Spleen (tissue), 11 donors: ENCODE data around the gene SLC39A7. TPM values are rescaled to one million over a fixed set of nuclear protein-coding genes. Genes with fewer than 3 reads are reported as not detected.

Experiments
- DNase-seq: peaks from one replicate; pipeline ENCODE4 v3.0.0-alpha.2; 2020
- H3K27ac ChIP-seq, 8 donors: fragments of 200-600 bp; sonication (generic) in 7 of 8; 1 replicate in 4 of 8; 2 replicates in 4 of 8; pipeline versions ENCODE4 v1.5.0 to v1.8.0; 2016 to 2021; ENCODE audit warnings: inconsistent platforms in 4 of 8, mild to moderate bottlenecking in 4 of 8, moderate library complexity in 1 of 8
- H3K27me3 ChIP-seq, 7 donors: fragments of 200-600 bp; sonication (generic) in 6 of 7; replicated peaks in 1 of 7; 1 replicate in 4 of 7; 2 replicates in 3 of 7; pipeline versions ENCODE4 v1.5.0 to v1.8.0; 2016 to 2021; ENCODE audit warnings: inconsistent platforms in 3 of 7, mild to moderate bottlenecking in 1 of 7
- H3K36me3 ChIP-seq, 6 donors: fragments of 200-600 bp; sonication (generic) in 5 of 6; 1 replicate in 4 of 6; 2 replicates in 2 of 6; pipeline versions ENCODE4 v1.5.0 to v1.8.0; 2016 to 2021; ENCODE audit warnings: inconsistent platforms in 2 of 6
- H3K4me1 ChIP-seq, 6 donors: fragments of 200-600 bp; sonication (generic) in 5 of 6; 1 replicate in 3 of 6; 2 replicates in 3 of 6; pipeline versions ENCODE4 v1.5.0 to v1.8.0; 2016 to 2021; ENCODE audit warnings: inconsistent platforms in 3 of 6
- H3K4me3 ChIP-seq, 8 donors: fragments of 200-600 bp; sonication (generic) in 7 of 8; 1 replicate in 4 of 8; 2 replicates in 4 of 8; pipeline versions ENCODE4 v1.5.0 to v1.8.0; 2016 to 2021; ENCODE audit warnings: inconsistent platforms in 4 of 8, mild to moderate bottlenecking in 4 of 8, moderate library complexity in 2 of 8
- H3K9me3 ChIP-seq, 8 donors: fragments of 200-600 bp; sonication (generic) in 7 of 8; 1 replicate in 4 of 8; 2 replicates in 4 of 8; pipeline versions ENCODE4 v1.5.0 to v1.8.0; 2016 to 2021; ENCODE audit warnings: inconsistent platforms in 4 of 8
- POLR2A ChIP-seq, 3 donors: fragments of 450-650 bp; IDR thresholded peaks; one replicate each; pipeline ENCODE4 v1.5.1; 2017; ENCODE audit warnings: antibody characterized with exemption in 3 of 3, mild to moderate bottlenecking in 1 of 3
- POLR2AphosphoS5 ChIP-seq, 3 donors: sonication (generic); formaldehyde crosslinking; IDR thresholded peaks; one replicate each; pipeline ENCODE4 v1.5.1; 2017; ENCODE audit warnings: antibody characterized with exemption in 3 of 3
- WGBS, 5 donors: extraction: QIAGEN DNeasy Blood & Tissue Kit in 3 of 5; methylation state at CpG; one replicate each; pipeline versions ENCODE4 v1.1.5 to v1.1.7; 2013 to 2018; 5-methylcytosine and 5-hydroxymethylcytosine counted together
- intact Hi-C: fragments of 100-400 bp; cut with DNase I; formaldehyde crosslinking; loops from one replicate; pipeline ENCODE4 v1.15.0; 2023; ENCODE audit warnings: low total_unique reads
- polyA plus RNA-seq, 3 donors: library from polyadenylated mRNA; stranded (reverse); fragments of 200-250 nt; gene quantifications; one replicate each; pipeline ENCODE4 v1.2.1, GENCODE V29; 2013
- total RNA-seq, 7 donors: library from RNA; depleted of rRNA in 3 of 7; stranded (reverse); fragments of >200 nt in 3 of 7; fragmentation: NEBNext Ultra II Directional in 4 of 7; extraction: Animal tissue kit (Norgen Biotek cat#: 25700) in 4 of 7; gene quantifications; one replicate each; pipeline versions ENCODE4 v1.1.0 to v1.2.1, GENCODE V29; 2016 to 2021
- TF ChIP-seq, protein P1 (sequence below), 11 experiments: fragments of 200-600 bp in 7 of 11; fragments of 450-650 bp in 4 of 11; sonication (generic) in 4 of 11; IDR thresholded peaks in 8 of 11; conservative IDR thresholded peaks in 3 of 11; 1 replicate in 7 of 11; 2 replicates in 4 of 11; pipeline versions ENCODE4 v1.4.0 to v1.8.0; 2016 to 2021; ENCODE audit warnings: antibody characterized with exemption in 11 of 11, inconsistent platforms in 4 of 11, mild to moderate bottlenecking in 1 of 11
- donor health status: healthy with polysubstance abuse.
- donor health status: DM: no; HTN: no; CAD: no; lungs with moderate emphysema.
- donor health status: DM: no; HTN: no; CAD: no.
- donor health status: Bipolar disorder and iron deficiency.
- donor health status: healthy.
- donor health status: DM: no; HTN: no; CAD: no.
- donor health status: DM: yes; HTN: yes; CAD: no.

SLC39A7 gene
- total and polyA plus RNA-seq, 10 donors: 28.8 to 58.7 (median 45.3) TPM

DNA sequence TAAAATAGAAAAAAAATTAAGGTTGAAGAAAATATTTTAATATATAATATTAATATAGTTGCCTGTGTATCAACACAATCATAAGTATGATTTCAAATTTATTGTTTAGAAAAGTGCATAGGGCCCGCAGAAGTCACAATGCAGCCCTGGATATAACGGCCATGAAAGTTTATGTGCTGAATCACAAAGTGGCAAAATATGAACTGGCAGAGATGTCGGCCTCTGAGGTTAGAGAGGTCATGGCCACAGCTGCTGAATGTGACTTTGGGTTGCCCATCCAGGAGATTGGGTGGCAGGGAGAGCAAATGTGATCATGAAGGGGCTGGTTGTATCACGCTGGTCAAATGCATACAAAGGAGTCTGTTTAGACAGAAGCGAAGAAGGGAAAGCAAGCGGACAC is 44.1 kb upstream of the SLC39A7 start:
- Histone ChIP-seq H3K9me3 (peaks cover 0 to 17% (median 14%) of the 10 kb centered on the region in 8 donors), H3K36me3 (no peaks in the 10 kb centered on the region), H3K4me3 (no peak overlapping the region), H3K4me1 (peaks cover 0 to 12% (median 8%) of the 10 kb centered on the region in 6 donors), H3K27ac (no peak overlapping the region), H3K27me3 (no peaks in the 10 kb centered on the region)
- DNase-seq: no peak
- intact Hi-C loops: no loop called here
- no peak for TF ChIP-seq POLR2A (IDR thresholded peaks at IDR 0.05)
- TF ChIP-seq POLR2AphosphoS5 (IDR thresholded peaks at IDR 0.05): no peak
- TF ChIP-seq, protein P1, sequence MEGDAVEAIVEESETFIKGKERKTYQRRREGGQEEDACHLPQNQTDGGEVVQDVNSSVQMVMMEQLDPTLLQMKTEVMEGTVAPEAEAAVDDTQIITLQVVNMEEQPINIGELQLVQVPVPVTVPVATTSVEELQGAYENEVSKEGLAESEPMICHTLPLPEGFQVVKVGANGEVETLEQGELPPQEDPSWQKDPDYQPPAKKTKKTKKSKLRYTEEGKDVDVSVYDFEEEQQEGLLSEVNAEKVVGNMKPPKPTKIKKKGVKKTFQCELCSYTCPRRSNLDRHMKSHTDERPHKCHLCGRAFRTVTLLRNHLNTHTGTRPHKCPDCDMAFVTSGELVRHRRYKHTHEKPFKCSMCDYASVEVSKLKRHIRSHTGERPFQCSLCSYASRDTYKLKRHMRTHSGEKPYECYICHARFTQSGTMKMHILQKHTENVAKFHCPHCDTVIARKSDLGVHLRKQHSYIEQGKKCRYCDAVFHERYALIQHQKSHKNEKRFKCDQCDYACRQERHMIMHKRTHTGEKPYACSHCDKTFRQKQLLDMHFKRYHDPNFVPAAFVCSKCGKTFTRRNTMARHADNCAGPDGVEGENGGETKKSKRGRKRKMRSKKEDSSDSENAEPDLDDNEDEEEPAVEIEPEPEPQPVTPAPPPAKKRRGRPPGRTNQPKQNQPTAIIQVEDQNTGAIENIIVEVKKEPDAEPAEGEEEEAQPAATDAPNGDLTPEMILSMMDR (IDR thresholded peaks at IDR 0.05 in 8 of 11, conservative IDR thresholded peaks at IDR 0.05 in 3 of 11): no peak
- WGBS, 5 donors: 75 to 95% (median 91%) methylated on average over 6 of the region's 6 CpGs

DNA sequence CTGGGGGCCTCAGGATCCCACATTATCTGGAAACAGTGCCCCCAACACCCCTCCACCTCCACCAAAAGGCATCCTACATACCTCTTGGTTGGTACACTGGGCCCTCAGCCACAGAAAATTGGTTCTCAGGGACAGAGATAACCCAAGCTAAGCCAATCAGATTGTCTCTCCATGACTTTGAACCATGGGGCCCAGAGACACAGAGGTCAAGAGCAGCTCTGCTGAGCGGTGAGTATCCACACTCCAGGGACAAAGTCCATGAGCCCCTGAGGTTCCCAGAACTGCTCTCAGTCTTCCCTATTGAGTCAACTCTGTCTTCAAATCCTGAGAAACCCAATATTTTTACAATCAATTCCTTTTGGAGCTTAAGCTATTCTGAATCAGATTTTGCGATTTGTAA is 43.7 kb upstream of the SLC39A7 start:
- H3K4me3 ChIP-seq: no peak overlapping the region
- TF ChIP-seq, protein P1 (IDR thresholded peaks at IDR 0.05 in 8 of 11, conservative IDR thresholded peaks at IDR 0.05 in 3 of 11): no peak
- TF ChIP-seq POLR2AphosphoS5 (IDR thresholded peaks at IDR 0.05) (no peak), POLR2A (IDR thresholded peaks at IDR 0.05) (no peak)
- H3K27ac ChIP-seq: no peak overlapping the region
- H3K27me3 ChIP-seq: no peaks in the 10 kb centered on the region
- H3K4me1 ChIP-seq: peaks cover 0 to 16% (median 12%) of the 10 kb centered on the region in 6 donors
- no peak for DNase-seq
- WGBS, 5 donors: 84 to 91% (median 89%) methylated on average over 2 of the region's 2 CpGs
- intact Hi-C loops: no loop called here
- H3K36me3 ChIP-seq: no peaks in the 10 kb centered on the region
- peaks cover 0 to 13% (median 10%) of the 10 kb centered on the region in 8 donors for H3K9me3 ChIP-seq

DNA sequence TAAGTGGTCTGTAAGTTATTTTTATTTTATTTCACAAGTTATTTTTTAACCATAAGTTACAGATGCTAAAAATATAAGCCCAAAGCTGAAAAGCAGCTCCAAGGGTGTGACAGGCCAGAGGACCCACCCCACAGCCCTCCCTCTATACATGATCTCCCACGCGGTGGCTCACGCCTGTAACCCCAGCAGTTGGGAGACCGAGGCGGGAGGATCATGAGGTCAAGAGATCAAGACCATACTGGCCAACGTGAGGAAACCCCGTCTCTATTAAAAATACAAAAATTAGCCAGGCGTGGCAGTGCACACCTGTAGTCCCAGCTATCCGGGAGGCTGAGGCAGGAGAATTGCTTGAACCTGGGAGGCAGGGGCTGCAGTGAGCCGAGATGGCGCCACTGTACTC is 40.6 kb upstream of the SLC39A7 start:
- Histone ChIP-seq H3K36me3 (no peaks in the 10 kb centered on the region), H3K9me3 (no peaks in the 10 kb centered on the region), H3K4me1 (peaks cover 0 to 22% (median 15%) of the 10 kb centered on the region in 6 donors), H3K27ac (peak overlapping the region in 1 of 8 donors; percentile 72), H3K27me3 (no peaks in the 10 kb centered on the region), H3K4me3 (no peak overlapping the region)
- no peak for TF ChIP-seq POLR2A (IDR thresholded peaks at IDR 0.05)
- TF ChIP-seq, protein P1 (IDR thresholded peaks at IDR 0.05 in 8 of 11, conservative IDR thresholded peaks at IDR 0.05 in 3 of 11): no peak
- TF ChIP-seq POLR2AphosphoS5 (IDR thresholded peaks at IDR 0.05): no peak
- no peak for DNase-seq
- WGBS, 5 donors: 85 to 91% (median 88%) methylated on average over 11 of the region's 11 CpGs
- intact Hi-C loops: loop anchor here (2.0 kb wide), 1 partner anchor 89 kb away; no protein-coding TSS in a partner anchor

DNA sequence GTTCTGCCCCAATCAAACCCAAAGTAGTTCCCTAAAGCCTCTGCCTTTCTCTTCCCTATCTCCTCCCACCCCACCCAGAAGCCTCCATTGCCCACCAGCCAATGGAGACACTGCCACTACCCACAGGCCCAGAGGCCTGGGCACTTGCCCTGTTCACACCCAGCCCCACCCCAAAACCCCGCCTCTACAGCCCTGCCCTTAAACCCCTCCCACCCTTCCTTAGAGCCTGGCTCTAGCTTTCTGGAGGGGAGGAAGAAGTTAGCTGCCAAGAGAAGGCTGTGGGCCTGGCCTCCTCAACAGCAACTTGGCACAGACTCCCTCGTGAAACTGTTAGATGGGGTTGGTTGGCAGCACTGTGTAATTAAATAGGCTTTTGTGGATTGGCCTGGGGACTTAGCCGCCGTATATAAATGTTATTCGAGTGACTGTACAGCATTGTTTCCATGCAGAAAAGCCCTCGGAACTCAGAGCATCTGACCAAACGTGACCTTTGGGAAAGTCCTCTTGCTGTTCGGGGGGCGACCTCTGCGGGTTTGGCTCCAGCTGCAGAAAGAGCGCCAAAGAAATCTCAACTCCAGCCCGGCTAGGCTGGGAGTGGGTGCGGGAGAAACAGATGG is 39.8 kb upstream of the SLC39A7 start:
- Histone ChIP-seq H3K27me3 (no peaks in the 10 kb centered on the region), H3K36me3 (no peaks in the 10 kb centered on the region), H3K27ac (peak overlapping the region in 6 of 8 donors; percentile 44 to 72 (median 54)), H3K4me1 (peaks cover 0 to 22% (median 15%) of the 10 kb centered on the region in 6 donors), H3K9me3 (no peaks in the 10 kb centered on the region), H3K4me3 (peak overlapping the region in 1 of 8 donors; percentile 69)
- 50 to 74% (median 59%) methylated on average over 11 to 13 of the region's 13 CpGs for WGBS, 5 donors
- TF ChIP-seq, protein P1 (IDR thresholded peaks at IDR 0.05 in 8 of 11, conservative IDR thresholded peaks at IDR 0.05 in 3 of 11): no peak
- no peak for TF ChIP-seq POLR2AphosphoS5 (IDR thresholded peaks at IDR 0.05)
- no peak for TF ChIP-seq POLR2A (IDR thresholded peaks at IDR 0.05)
- intact Hi-C loops: loop anchor here (2.0 kb wide), 1 partner anchor 88 kb away; no protein-coding TSS in a partner anchor
- DNase-seq: no peak
